CD4-positive, alpha-beta T cell treated with Interleukin-21 for 1 hour (primary cell): ENCODE results near the gene FOXA3.
A peak's percentile ranks its signal among the peaks of the same experiment; 100 is the strongest.

ENCODE experiments used
- DNase-seq: peaks from one replicate; pipeline ENCODE4 v3.0.0-alpha.2; 2020

Gene FOXA3

GRCh38 chr19:45863840-45864628 is at the start of gene FOXA3:
Gene FOXA3, plus strand, starts transcription at chr19:45864326. Its CDS starts 131 bp downstream, at chr19:45864457.
- DNase-seq, result peak; percentile 65

- DNase-seq, result no peak
Observed at GRCh38 chr19:45814851-45815480, 49.2 kb upstream of the FOXA3 start, which contains the start of gene RSPH6A. Gene RSPH6A, minus strand, starts transcription at chr19:45815308. Its CDS starts 132 bp downstream, at chr19:45815176.

- DNase-seq, result no peak
Observed at GRCh38 chr19:45815481-45816216, 48.5 kb upstream of the FOXA3 start.

- no peak for DNase-seq
Observed at GRCh38 chr19:45816236-45817009, 47.7 kb upstream of the FOXA3 start.

GRCh38 chr19:45817010-45817724 is 47.0 kb upstream of the FOXA3 start:
- DNase-seq, result peak; percentile 96

- DNase-seq, result no peak
Observed at GRCh38 chr19:45817725-45818301, 46.3 kb upstream of the FOXA3 start.

- no peak for DNase-seq
Observed at GRCh38 chr19:45819769-45820168, 44.4 kb upstream of the FOXA3 start.

- no peak for DNase-seq
Observed at GRCh38 chr19:45820413-45821102, 43.6 kb upstream of the FOXA3 start.

GRCh38 chr19:45821103-45821521 is 43.0 kb upstream of the FOXA3 start:
- no peak for DNase-seq

- DNase-seq, result no peak
Observed at GRCh38 chr19:45821570-45821969, 42.6 kb upstream of the FOXA3 start.

GRCh38 chr19:45822716-45823115 is 41.4 kb upstream of the FOXA3 start:
- DNase-seq, result no peak

- DNase-seq, result no peak
Observed at GRCh38 chr19:45823182-45823581, 40.9 kb upstream of the FOXA3 start.

GRCh38 chr19:45824041-45824471 is 40.1 kb upstream of the FOXA3 start:
- DNase-seq, result no peak

- DNase-seq, result no peak
Observed at GRCh38 chr19:45824531-45825262, 39.4 kb upstream of the FOXA3 start.

GRCh38 chr19:45825263-45825605 is 38.9 kb upstream of the FOXA3 start:
- DNase-seq, result no peak

GRCh38 chr19:45825917-45826893 is 37.9 kb upstream of the FOXA3 start:
- no peak for DNase-seq

GRCh38 chr19:45826934-45827333 is 37.2 kb upstream of the FOXA3 start:
- DNase-seq, result no peak

- DNase-seq, result no peak
Observed at GRCh38 chr19:45827459-45828093, 36.5 kb upstream of the FOXA3 start.

GRCh38 chr19:45828523-45828922 is 35.6 kb upstream of the FOXA3 start:
- no peak for DNase-seq
